Measurements from ENCODE around the gene LARP1.

LARP1 gene

GRCh38 chr5:154858297-154858971, 103.3 kb downstream of the LARP1 start, which contains the start of gene CNOT8:
Gene CNOT8, plus strand, starts transcription at chr5:154858627. Its CDS starts 4,652 bp downstream, at chr5:154863279.
- peak; percentile 99 for DNase-seq (ENCODE audit: low spot score)

- no peak for DNase-seq (ENCODE audit: low spot score)
These were observed 104.0 kb downstream of the LARP1 start for GRCh38 chr5:154858972-154859871.

- no peak for DNase-seq (ENCODE audit: low spot score)
These were observed 104.9 kb downstream of the LARP1 start for GRCh38 chr5:154860123-154860522.

GRCh38 chr5:154860765-154861164, 105.6 kb downstream of the LARP1 start:
- DNase-seq (ENCODE audit: low spot score) = no peak

GRCh38 chr5:154861946-154862345, 106.8 kb downstream of the LARP1 start:
- no peak for DNase-seq (ENCODE audit: low spot score)

GRCh38 chr5:154862766-154863165, 107.6 kb downstream of the LARP1 start:
- DNase-seq (ENCODE audit: low spot score) = no peak

GRCh38 chr5:154863291-154864080, 108.3 kb downstream of the LARP1 start:
- no peak for DNase-seq (ENCODE audit: low spot score)

- no peak for DNase-seq (ENCODE audit: low spot score)
These were observed 110.4 kb downstream of the LARP1 start for GRCh38 chr5:154865466-154866184.

GRCh38 chr5:154866841-154867240, 111.7 kb downstream of the LARP1 start:
- DNase-seq (ENCODE audit: low spot score) = no peak

All from ecto neural progenitor cell (in vitro differentiated cells).